Loucy (cell line): ENCODE measurements around the gene RALGPS1.

Source experiments
- CTCF ChIP-seq: fragments of 200-600 bp; sonication (generic); conservative IDR thresholded peaks from 2 replicates; pipeline ENCODE4 v1.5.1; 2014; ENCODE audit warnings: mild to moderate bottlenecking, antibody characterized with exemption, low read length
- EZH2phosphoT487 ChIP-seq: fragments of 200-600 bp; IDR thresholded peaks from 2 replicates; pipeline ENCODE4 v1.6.1; 2018; ENCODE audit warnings: antibody characterized with exemption, mild to moderate bottlenecking, moderate library complexity, borderline replicate concordance

GRCh38 chr9:126891676-126892075 lies 22.9 kb upstream of the RALGPS1 start:
- TF ChIP-seq CTCF (no peak), EZH2phosphoT487 (no peak)
